Muscle of back (tissue), 11 donors: ENCODE results near the gene LRRN1. TPM values are rescaled to one million over a fixed set of nuclear protein-coding genes. Genes with fewer than 3 reads are reported as not detected.
"Not testable (repeated sequence)": the region's sequence is repeated elsewhere in the genome, so short reads cannot be mapped to it uniquely, and the experiment has no call there.

Source experiments
- DNase-seq, 3 donors: peaks; one replicate each; pipeline versions ENCODE4 v3.0.0 to v3.0.0-alpha.2; 2013
- polyA plus RNA-seq, 10 donors: library from polyadenylated mRNA; unstranded; fragments of 120-200 nt; gene quantifications; one replicate each; pipeline ENCODE4 v1.2.1, GENCODE V29; 2013; ENCODE audit not compliant: insufficient read length in 10 of 10

LRRN1 gene
- polyA plus RNA-seq, 10 donors: 39.4 to 86.6 (median 58.8) TPM

GRCh38 chr3:3804560-3804959 lies 5.3 kb downstream of the LRRN1 start:
- DNase-seq: no peak

GRCh38 chr3:3806092-3806491 lies 6.9 kb downstream of the LRRN1 start:
- DNase-seq: no peak

DNA sequence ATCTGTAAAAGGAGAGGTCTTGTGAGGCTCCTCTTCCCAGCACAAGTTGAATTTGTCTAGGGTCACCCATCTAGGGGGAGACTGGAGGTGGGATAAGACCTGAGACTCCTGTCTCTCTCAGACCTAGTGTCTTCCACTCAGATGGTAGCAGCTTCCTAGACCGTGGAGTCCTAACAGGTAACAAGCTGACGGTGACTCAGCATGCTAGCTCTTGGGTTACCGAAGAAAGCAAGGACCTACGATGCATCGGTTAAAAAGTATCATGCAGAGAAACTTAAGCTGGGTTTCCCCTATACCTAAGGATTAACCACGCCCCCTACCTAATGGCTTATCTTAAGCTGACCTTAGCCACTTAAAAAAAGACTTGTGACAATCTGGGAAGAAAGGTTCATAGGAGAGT lies 7.6 kb downstream of the LRRN1 start:
- no peak for DNase-seq

- DNase-seq: no peak
Measured at GRCh38 chr3:3813013-3813412, 13.8 kb downstream of the LRRN1 start.

DNA sequence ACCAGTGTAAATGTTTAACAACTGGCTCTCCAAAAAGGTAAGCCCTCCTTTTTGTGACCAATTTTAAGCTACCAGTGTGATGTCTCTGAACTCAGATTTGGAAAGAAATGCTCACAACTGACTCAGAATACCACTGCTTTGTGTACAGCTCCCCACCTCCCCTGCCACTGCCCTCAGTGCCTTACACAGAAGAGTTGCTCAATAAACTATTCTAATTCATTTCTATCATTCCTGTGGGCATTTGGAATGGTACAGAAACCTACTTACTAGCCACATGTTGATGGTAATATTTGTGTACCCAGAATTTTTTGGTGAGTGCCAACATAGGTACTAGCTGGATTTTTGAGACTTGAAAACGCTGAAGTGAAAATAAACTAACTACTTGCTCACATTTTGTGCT lies 16.0 kb downstream of the LRRN1 start:
- DNase-seq: no peak

- no peak for DNase-seq
Measured at GRCh38 chr3:3816034-3816433, 16.8 kb downstream of the LRRN1 start.

DNA sequence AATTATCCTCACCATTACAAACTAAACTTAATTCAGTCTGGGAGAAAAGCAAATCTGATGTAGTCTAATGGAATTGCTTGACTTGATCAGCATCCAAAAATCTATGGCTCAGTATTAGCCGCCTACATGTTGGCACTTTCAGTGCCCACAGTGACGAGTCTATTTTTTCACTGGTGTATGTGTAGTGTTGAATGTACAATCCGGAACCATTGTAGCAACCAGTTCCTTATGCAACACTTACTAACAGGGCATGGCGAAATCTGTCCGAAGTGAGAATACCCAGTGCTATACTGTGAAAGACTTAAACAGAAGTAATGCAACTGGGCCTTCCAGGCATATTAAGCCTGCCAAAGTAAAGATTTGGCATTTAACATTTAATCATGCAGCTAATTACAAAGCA lies 18.6 kb downstream of the LRRN1 start:
- DNase-seq: peak in 1 of 3 donors; percentile 6

- no peak for DNase-seq
Measured at GRCh38 chr3:3821777-3822176, 22.5 kb downstream of the LRRN1 start.

GRCh38 chr3:3825035-3825434 lies 25.8 kb downstream of the LRRN1 start:
- DNase-seq: no peak

GRCh38 chr3:3826521-3826920 lies 27.3 kb downstream of the LRRN1 start:
- no peak for DNase-seq

- no peak for DNase-seq
Measured at GRCh38 chr3:3827111-3827510, 27.9 kb downstream of the LRRN1 start.

DNA sequence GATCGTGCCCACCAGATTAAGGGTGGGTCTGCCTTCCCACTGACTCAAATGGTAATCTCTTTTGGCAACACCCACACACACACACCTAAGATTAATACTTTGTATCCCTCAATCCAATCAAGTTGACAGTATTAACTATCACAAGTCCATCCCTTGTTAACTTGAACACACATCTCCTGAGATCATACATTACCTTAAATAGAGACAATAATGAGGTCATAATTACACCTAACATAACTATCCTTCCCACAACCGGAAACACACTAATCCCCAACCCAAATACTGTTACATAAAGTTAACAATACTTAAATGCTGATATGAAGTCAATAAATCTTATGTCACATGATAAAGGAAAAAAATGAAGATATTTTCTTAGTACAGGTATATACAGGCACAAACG lies 29.2 kb downstream of the LRRN1 start:
- not testable (repeated sequence) for DNase-seq

DNA sequence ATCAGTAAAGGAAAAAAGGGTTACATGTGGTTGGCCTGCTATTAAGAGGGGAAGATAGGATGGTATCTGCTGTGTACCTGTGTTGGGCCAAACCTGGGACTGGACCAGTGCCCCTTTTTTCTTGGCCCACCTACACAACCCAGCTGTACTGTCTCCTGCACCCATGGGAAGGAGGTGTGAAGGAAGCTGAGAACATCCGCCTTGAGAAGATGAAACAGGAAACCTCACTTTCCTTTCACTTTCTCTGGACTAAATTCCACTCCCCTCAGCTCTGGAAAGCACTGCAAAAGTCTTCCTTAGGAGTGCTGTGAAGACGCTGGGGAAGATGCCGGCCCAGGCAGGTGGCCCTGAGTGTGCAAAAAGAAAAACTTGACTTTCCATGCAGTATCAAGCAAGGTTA lies 37.6 kb downstream of the LRRN1 start:
- no peak for DNase-seq

GRCh38 chr3:3842356-3842755 lies 43.1 kb downstream of the LRRN1 start:
- no peak for DNase-seq

DNA sequence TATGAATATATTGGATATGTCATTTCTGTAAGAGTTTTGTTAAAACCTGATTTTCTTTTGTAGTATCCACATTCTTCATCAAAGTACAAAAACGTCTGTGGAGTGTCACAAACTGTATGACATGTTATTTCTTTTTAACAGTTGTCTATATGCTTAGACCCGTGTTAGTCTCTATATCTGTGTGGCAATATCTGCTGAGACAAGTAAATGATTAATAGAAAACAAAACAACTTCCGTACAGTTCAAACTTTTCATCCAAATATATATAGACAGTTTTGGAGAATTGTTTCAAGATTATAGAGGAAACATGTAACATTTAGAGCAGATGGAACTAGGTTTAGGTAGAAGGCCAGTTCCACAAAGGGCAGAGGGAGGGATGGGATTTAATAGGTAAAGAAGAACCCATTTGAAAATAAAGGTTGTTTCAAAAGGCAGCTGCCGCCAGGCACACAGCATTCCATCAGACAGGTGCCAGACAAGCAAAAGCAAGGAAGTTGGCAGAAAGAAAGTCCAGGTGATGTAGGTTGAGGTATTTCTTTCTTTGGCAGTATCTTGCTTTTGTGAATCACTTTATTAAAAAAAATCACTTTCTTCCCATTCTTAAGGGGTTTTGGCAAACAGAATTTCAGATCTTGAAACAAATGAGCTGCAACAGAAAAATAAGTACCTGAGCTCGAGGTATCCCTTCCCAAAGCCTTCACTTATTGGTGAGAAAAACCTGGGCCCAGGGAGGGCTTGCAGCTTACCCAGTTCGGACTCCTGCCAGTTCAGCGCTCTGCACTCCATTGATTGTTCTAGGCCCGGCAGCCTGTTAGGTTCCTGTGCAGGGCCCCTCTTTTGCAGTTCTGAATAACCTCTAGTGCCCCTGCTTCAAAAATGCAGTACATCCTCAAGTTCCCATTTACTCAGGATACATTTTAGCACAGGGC lies 49.0 kb downstream of the LRRN1 start:
- DNase-seq: no peak

- DNase-seq: no peak
Measured at GRCh38 chr3:3848923-3849275, 49.7 kb downstream of the LRRN1 start.

DNA sequence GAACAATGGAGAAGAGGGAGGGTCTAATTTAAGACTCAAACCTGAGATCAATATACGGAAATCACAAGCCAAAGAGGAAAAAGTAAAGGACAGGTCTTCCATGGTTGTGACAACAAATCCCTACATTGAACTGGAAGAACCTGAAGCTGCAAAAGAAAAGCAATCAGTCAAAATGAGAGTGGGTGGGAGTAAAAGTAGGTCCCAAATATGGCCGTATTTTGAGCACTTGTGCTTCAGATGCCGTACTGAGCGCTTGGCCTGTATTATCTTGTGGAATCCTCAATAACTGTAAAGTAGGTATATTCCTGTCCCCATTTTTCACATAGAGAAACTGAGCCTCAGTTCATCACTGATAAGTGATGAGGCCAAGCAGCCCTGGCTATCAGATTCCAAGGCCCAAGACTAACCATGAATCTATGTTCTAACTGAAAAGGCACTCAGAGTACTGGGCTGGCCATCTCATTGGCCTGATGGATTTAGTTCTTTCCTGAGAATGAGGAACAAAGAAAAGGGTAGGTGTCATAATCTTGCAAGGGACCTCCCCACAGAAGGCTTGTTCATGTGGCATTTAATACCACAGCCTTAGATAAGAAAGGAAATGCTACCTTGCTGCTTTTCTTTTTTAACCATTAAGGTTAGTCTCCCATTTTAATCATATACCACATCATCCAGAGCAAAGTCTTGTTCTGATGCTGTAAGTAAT lies 52.5 kb downstream of the LRRN1 start:
- no peak for DNase-seq

GRCh38 chr3:3853544-3853943 lies 54.3 kb downstream of the LRRN1 start:
- no peak for DNase-seq

DNA sequence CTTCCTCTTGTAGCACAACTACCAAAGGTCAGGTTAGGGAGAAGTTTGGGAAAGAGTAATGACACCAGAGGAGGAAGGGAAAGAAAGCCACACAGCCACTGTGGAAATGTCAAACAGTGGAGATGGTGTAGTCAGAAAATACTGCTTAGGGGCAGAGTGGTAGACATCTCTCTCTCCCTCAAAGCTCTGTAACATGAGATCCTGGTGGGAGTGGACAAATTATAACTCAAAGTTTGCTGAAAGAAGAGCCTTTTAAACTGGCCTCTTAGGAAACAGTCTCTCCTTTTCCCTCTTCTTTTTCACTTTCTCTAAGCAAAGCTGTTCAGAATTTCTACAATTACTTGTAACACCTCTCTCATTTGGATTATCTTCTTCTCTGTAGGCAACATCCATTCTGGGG lies 55.8 kb downstream of the LRRN1 start:
- no peak for DNase-seq

DNA sequence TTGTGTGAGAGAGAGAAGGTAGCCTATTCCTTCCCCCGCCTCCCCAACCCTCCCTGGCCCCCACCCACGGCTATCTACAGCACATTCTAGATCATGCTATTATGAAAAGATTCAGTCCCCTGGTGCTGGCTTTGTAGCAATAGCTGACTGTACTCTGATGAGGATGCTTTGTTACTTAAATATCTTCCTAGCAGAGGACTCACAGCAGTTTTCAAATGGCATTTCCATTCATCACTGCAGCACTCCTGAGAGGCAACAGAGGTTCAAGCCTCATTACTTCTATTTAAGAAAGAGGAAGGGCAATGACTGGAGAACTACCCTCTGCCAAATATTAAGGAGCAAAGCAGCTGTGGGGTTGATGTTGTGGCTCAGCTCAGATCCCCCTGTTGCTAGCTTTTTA lies 61.0 kb downstream of the LRRN1 start:
- DNase-seq: no peak

- DNase-seq: no peak
Measured at GRCh38 chr3:3862534-3862933, 63.3 kb downstream of the LRRN1 start.

DNA sequence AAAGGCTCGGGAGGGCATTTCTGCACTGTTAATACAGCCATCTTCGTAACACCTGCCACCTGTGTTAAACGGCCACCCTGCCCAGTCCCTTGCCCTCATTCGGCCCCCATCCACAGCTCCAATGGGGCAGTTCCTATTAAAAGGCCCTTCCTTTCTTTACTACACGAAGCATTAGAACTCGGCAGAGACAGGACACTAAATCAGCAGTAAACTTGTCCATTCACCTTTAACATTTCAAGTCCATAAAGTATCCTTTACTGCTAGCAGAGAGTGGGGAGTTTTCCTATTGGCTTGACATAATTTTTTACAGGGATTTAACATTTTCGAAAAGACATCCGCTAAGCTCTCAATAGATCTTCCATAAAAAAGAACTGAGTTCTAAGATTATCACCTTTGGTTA lies 76.3 kb downstream of the LRRN1 start:
- DNase-seq: no peak

DNA sequence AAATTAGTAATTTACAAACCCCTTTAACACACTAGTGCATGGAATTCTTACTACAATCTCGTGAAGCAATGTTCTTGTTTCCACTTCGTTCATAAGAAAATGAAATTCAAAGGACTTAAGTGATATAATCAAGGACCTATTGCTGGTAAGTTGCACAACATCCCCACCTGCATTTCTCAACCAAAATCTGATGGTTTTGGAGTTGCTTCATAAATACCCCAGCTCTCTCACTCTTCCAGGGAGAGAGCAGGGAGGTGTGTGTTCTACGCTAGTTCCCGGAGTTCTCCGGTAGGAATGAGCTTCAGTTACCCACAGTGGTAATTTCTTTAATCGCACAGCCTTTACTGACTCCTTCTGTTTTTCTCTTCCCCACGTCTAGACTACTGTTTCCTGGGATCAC lies 81.8 kb downstream of the LRRN1 start:
- no peak for DNase-seq
